Stimulated activated CD8-positive, alpha-beta memory T cell treated with anti-CD3 and anti-CD28 coated beads, Interleukin-15, amount 100 ng/mL, for 48 hours (primary cell): ENCODE results near the gene HTR1E.
"Not testable (repeated sequence)": the region's sequence is repeated elsewhere in the genome, so short reads cannot be mapped to it uniquely, and the experiment has no call there.

ENCODE experiments used
- DNase-seq, 2 donors: peaks; one replicate each; pipeline ENCODE4 v3.0.0-alpha.2; 2020; ENCODE audit warnings: low read depth in 2 of 2

The HTR1E gene

DNA sequence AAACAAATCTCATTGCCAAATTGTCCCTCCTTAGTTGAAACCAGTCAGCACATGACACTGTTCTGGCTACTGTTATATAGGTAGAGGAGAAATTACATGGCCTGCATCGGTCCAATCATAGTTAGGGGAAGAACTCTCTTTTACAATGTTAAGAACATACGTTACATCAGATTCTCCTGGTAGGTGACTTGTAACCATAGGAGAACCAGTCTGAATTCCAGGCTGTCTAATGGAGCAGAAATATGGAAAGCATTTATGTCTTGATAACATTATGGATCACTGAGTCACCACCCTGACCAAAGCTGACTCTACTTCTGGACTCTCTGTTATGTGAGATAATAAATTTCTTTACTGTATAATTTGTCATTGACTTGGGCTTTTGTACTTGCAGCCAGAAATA, 40.9 kb downstream of the HTR1E start:
- no peak for DNase-seq

DNA sequence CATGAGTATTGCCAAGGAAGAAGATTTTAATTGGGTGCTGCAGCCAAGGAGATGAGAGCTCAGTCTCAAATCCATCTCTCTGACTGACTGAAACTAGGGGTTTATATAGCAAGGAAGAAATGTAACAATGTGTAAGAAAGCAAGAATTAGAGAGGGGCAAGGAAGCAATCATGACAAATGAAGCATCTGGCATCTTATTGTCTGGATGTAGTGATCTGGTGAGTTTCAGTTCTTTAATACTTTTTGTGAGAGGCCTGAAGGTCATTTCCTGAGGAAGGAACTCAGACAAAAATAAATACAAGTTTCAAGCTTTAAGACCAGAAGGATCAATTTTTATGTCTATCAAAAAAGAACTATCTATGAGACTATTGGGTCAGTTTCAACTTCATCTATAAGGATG, 64.2 kb downstream of the HTR1E start:
- no peak for DNase-seq

DNA sequence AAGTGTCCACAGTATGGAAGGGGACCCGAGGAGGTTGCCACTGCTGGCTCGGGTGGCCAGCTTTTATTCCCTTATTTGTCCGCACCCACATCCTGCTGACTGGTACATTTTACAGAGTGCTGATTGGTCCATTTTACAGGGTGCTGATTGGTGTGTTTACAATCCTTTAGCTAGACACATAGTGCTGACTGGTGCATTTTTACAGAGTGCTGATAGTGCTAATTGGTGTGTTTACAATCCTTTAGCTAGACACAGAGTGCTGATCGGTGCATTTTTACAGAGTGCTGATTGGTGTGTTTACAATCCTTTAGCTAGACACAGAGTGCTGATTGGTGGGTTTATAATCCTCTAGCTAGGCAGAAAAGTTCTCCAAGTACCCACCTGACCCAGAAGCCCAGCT, 65.1 kb downstream of the HTR1E start:
- DNase-seq = not testable (repeated sequence)

DNA sequence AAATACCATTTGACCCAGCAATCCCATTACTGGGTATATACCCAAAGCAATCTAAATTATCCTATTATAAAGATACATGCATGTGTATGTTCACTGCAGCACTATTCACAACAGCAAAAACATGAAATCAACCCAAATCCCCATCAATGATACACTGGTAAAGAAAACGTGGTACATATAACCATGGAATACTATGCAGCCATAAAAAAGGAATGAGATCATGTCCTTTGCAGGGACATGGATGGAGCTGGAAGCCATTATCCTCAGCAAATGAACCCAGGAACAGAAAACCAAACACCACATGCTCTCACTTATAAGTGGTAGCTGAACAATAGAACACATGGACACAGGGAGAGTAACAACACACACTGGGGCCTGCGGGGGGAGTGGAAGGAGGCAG, 69.2 kb downstream of the HTR1E start:
- not testable (repeated sequence) for DNase-seq

DNA sequence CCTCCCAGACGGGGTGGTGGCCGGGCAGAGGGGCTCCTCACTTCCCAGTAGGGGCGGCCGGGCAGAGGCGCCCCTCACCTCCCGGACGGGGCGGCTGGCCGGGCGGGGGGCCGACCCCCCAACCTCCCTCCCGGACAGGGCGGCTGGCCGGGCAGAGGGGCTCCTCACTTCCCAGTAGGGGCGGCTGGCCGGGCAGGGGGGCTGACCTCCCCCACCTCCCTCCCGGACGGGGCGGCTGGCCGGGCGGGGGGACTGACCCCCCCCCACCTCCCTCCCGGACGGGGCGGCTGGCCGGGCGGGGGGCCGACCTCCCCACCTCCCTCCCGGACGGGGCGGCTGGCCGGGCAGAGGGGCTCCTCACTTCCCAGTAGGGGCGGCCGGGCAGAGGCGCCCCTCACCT, 72.3 kb downstream of the HTR1E start:
- DNase-seq = not testable (repeated sequence)

DNA sequence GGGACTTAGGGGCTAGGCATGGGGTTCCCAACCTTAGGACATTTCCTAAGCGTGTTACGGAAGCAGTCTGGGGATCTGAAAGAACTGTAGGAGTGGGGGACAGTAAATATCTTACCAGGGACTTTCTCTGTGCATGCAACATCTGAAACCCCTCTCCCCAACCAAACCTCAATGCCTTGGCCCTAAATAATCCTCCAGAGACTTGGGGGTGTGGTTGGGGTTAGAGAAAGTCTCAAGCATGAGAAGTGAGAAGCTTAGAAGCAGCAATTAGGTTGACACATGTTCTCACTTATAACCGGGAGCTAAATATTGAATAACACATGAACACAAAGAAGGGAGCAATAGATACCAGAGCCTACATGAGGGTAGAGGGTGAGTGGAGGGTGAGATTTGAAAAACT, 74.7 kb downstream of the HTR1E start:
- no peak for DNase-seq

DNA sequence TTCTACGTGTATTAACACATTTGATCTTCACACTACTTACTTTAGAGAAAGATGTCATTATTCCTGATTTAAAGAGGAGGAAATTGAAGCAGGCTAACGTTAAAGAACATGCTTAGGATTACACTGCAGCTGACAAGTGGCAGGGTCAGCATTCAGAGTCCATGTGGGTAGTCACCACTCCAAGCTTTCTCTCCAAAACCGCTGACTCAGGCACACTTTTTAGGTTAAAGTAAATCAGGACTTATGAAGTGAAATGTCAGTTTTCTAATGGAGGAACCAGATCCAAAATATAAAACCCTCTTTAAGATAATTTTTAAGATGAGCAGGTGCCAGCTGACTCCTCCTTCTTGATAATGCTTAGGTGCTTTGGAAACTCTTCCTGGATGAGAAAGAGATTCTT, 75.4 kb downstream of the HTR1E start:
- DNase-seq = no peak

DNA sequence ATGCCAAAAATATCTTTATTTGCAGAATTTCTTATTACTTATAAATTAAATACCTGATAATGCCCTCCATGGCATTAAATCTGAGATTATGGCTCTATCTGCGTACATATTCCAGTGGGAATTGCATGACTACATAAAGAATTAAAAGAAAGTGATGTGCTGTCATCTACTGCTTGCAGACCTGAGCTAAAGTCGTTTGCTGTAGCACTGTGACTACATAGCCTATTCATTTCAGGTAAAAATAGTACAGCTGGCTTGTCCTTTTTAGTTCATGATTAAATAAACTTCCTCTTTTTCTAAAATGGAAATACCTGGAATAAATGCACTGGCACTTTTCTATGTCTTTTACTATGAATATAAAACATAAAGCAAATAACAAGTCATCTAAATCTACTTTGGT, 79.4 kb downstream of the HTR1E start:
- no peak for DNase-seq

DNA sequence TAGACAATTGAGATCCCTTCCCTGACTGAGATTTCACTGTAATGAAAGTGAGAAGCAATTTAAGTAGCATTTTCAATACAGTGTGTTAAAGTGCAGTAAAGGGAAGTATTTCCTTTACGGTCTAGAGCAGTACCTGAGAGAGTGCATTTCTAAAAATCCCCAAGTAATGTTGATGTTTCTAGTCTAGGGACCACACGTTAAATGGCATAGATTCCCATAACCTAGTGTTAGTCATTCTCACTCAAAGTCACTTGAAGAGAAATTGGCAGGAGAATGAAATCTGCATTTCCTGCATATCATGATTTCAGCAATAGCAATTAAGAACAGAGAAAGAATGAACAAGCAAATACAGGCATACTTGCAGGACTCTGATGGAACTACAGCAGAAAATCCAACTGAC, 89.7 kb downstream of the HTR1E start:
- DNase-seq = no peak

DNA sequence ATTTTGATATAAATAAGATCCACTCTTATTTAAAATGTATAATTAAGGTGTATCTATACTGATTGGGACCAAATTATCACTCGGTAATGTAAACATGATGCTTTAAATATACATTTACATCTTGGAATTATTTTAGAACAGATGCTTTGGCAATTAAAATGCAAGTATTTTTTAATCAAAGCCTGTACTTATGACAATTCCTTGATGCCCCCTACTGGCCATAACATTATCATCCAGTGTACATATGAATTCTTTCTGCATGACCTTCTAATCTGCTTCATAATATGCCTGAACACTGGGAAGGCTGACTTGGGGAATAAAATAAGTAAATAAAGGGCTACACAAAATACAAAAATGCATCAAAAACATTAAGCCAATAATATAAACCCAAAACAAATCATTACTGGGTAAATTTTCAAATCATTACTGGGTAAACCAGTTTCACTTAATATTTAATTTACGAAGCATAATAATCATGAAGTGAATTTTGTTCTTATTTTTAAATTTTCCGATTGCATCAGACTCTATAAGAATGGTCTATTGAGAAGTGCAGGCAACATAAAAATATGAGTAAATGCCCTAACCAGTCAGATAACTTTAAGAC, 92.5 kb downstream of the HTR1E start:
- no peak for DNase-seq

DNA sequence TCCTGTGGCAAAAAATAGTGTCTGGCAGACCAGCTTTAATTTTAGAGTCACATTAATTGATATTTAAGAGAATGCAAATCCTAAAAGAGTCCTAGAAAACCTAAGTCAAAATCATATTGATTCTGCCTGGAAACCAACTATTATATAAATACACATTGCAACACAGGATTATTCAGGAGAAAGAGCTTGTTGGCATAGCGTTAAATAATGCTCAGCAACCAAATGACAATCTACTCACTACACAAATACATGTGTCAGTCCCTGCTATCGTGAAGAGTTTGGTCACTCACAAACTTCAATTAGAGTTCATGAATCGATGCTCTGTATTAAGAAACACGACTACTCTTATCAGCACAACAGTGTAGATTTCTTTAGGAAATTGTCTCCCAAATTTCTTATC, 103.4 kb downstream of the HTR1E start:
- no peak for DNase-seq

DNA sequence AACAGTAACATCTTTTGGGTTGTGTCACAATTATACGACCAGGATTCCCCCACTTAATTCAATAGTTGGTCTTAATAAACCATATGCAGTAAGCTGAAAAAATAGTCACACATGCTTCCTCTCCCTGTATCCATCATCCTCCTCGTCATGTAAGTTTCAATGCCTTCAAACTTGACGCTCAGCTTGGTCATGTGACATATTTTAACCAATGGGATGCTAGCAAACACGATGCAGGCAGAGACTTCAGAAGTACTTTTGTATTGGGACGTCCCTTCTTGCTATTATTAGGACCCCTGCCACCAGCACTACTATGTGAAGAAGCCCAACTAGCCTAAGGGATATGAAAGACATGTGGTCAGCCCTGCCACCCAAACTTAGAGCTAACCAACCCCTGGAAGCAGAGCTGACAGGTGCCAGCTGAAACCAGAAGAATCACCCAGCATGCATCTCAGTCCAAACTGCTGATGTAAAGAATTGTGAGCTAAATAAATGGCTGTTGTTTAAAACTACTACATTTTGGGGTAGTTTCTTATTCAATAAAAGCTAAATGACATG, 108.3 kb downstream of the HTR1E start:
- DNase-seq = no peak

DNA sequence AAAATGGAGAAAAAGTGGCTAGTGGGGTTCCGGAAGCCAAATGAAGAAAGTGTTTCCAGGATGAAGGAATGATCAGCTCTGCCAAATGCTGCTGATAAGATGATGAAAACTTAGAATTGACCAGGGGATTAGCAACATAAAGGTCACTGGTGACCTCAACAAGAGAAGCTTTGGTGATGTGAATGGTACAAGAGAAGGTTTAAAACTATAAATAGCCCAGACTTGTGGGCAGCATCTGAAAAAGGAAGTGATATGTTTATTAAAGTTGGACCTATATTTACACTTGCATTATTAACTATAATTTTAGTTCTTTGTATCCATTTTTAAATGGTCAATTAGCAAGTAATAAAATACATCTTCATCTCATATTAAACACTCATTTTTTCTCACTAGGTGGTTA, 112.5 kb downstream of the HTR1E start:
- DNase-seq = no peak

DNA sequence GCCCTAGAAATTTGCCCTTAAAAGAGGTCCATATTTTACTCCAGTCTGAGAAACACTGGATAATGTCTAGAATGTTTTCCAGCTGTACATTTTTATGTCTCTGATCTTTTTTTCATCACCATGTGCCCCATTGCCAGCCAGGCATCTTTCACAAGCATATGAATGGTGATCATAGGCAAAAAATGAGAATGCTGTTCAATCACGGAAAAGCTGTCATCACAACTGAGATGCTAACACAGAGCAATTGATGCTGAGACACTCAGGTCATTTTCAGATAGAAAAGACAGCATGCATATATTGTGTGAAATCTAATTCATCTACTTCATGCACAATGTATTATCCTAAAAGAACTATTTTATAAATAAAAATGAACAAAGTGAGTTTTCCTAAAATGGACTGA, 116.0 kb downstream of the HTR1E start:
- no peak for DNase-seq

DNA sequence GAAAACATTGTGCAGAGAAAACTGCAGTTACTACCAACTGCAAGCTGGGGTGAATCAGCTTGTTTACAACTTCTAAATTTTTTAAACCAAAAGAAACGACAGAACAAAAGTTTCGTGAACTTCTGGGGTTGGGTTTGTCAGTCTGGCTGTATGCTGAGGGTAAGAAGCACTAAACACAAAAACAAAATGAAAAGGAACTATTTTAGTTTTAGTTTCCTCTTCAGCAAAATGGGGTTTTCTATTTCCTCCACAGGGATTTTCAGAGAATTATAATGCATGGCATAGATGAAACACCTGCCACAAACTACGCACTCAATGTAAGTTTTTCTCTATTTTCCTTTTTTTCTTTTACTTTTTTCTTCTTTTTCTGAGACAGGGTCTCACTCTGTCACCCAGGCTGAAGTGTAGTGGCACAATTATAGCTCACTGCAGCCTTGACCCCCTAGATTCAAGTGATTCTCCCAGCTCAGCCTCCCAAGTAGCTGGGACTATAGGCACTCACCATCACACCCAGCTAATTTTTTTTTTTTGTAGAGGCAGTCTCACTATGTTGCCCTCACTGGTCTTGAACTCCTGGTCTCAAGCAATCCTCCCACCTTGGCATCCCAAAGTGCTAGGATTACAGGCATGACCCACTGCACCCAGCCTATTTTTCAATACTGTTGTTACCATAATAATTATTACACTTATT, 117.0 kb downstream of the HTR1E start:
- DNase-seq = no peak

DNA sequence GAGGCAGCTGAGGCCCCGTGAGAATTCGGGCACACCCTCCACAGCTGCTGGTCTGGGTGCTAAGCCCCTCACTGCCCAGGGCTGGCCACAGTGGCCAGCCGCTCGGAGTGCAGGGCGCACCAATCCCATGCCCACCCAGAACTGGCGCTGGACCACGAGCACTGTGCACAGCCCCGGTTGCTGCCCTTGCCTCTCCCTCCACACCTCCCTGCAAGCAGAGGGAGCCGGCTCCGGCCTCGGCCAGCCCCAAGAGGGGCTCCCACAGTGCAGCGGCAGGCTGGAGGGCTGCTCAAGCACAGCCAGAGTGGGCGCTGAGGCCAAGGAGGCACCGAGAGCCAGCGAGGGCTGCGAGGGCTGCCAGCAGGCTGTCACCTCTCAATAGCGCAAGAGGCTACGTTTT, 122.6 kb downstream of the HTR1E start:
- DNase-seq = no peak

DNA sequence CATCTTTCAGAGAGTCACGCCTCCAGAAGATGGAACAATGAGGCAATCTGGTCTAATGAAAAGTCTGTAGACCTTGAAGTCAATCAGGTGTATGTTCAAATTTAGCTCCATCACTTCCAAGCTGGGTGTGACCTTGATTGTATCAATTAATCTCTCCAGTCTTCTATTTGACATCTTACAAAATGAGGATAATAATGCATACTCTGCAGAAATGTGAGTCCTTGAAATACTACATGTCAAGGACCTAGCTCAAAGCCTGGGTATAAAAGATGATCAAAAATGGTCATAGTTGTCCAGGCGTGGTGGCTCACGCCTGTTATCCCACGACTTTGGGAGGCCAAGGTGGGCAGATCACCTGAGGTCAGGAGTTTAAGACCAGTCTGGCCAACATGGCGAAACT, 127.8 kb downstream of the HTR1E start:
- no peak for DNase-seq
